ENCODE results near the gene ZNF672. TPM values are rescaled to one million over a fixed set of nuclear protein-coding genes. Genes with fewer than 3 reads are reported as not detected.

Gene ZNF672
- total and polyA plus RNA-seq, 2 of the 4 experiments (the other 2 are of a cell fraction) = 6.6 to 12.6 TPM

DNA sequence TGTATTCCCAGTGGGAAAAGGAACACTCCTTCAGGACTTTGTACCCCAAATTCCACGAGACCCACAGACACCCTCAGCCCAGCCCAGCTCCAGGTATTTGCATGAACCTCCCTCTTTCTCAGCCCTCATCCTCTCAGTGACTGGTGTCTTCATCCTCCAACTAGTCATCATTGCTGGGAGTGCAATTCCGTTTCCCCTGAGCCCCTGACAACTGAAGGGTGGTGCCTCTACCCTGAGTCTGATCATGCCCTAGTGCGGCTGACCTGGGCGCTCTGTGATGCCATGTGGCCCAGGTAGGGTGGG lies 24.6 kb downstream of the ZNF672 start:
- peak overlapping the region; percentile 69 to 85; a peak in 3 of 4 replicates for H4K8ac ChIP-seq (ENCODE audit: low read depth in 2 of 2, low read length in 2 of 2)
- no peak overlapping the region; the same call in 1 of the 2 replicates for H2BK120ac ChIP-seq (ENCODE audit: low read depth, low read length)
- H3K9me3 ChIP-seq (ENCODE audit: control insufficient read depth, insufficient read depth, low read length) = no peaks in the 10 kb centered on the region
- peak overlapping the region; percentile 28; the same call in 1 of the 2 replicates for H2AK5ac ChIP-seq (ENCODE audit: low read depth, low read length)
- H3K27ac ChIP-seq (ENCODE audit: insufficient read depth, low read length) = no peak overlapping the region; the same call in 1 of the 2 replicates
- no peak overlapping the region for H3K18ac ChIP-seq (ENCODE audit: low read depth, low read length)
- ChIA-PET POLR2A (ENCODE audit: unreplicated experiment) (no interaction called here), CTCF (no interaction called here)
- H4K5ac ChIP-seq (ENCODE audit: low read depth, low read length) = peak overlapping the region; percentile 42; the same call in 1 of the 2 replicates
- TF ChIP-seq, protein P1, sequence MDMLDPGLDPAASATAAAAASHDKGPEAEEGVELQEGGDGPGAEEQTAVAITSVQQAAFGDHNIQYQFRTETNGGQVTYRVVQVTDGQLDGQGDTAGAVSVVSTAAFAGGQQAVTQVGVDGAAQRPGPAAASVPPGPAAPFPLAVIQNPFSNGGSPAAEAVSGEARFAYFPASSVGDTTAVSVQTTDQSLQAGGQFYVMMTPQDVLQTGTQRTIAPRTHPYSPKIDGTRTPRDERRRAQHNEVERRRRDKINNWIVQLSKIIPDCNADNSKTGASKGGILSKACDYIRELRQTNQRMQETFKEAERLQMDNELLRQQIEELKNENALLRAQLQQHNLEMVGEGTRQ (IDR thresholded peaks at IDR 0.05; ENCODE audit: low read depth, low read length) = no peak
- TF ChIP-seq MAZ (IDR thresholded peaks at IDR 0.05; ENCODE audit: borderline replicate concordance, low read depth, low read length) = no peak
- no peak for TF ChIP-seq RCOR1 (IDR thresholded peaks at IDR 0.05; ENCODE audit: insufficient replicate concordance, low read length)
- no peak for TF ChIP-seq POLR2A (IDR thresholded peaks at IDR 0.05; ENCODE audit: low read depth, low read length)
- no peak for TF ChIP-seq MXI1 (IDR thresholded peaks at IDR 0.05; ENCODE audit: borderline replicate concordance, low read depth, low read length)
- H2BK5ac ChIP-seq (ENCODE audit: low read depth, low read length, poor library complexity, severe bottlenecking) = no peak overlapping the region
- H4K20me1 ChIP-seq (ENCODE audit: insufficient read depth, low read length) = no peaks in the 10 kb centered on the region
- H3K9ac ChIP-seq (ENCODE audit: low read depth, low read length) = peak overlapping the region; percentile 23; the same call in 1 of the 2 replicates
- H4K91ac ChIP-seq (ENCODE audit: insufficient read depth, low read depth, low read length) = peak overlapping the region; percentile 48
- no peaks in the 10 kb centered on the region for H3K27me3 ChIP-seq (ENCODE audit: control insufficient read depth, insufficient read depth, low read length)
- in situ Hi-C loops (cut with MboI; ENCODE audit: low sequenced_read_pairs) (no loop called here), dilution Hi-C loops (cut with HindIII; ENCODE audit: low sequenced_read_pairs, unreplicated experiment) (no loop called here), intact Hi-C loops (cut with micrococcal nuclease) (no loop called here)
- H2BK20ac ChIP-seq (ENCODE audit: low read depth, low read length) = peak overlapping the region; percentile 25; the same call in 1 of the 2 replicates
- H3K4me3 ChIP-seq (ENCODE audit: insufficient read depth, low read depth, low read length) = peak overlapping the region; percentile 62
- H3K9me1 ChIP-seq (ENCODE audit: insufficient read depth, low read length) = peaks cover 11% of the 10 kb centered on the region; the same call in 1 of the 2 replicates
- H3K4me1 ChIP-seq (ENCODE audit: control insufficient read depth, insufficient read depth, low read length) = peaks cover 15% of the 10 kb centered on the region
- ATAC-seq (ENCODE audit: low read depth) (no peak), DNase-seq (no peak)
- peak overlapping the region; percentile 81; the same call in 1 of the 2 replicates for H3K14ac ChIP-seq (replicated peaks; ENCODE audit: low read depth, low read length)
- H3K36me3 ChIP-seq (ENCODE audit: control insufficient read depth, insufficient read depth, low read length) = no peaks in the 10 kb centered on the region
- no TSS peak for BruUV-seq (replicated peaks)
- peak overlapping the region; percentile 78 for H2AK9ac ChIP-seq (replicated peaks; ENCODE audit: low read depth, low read length, poor library complexity)
- no peak overlapping the region for H3K56ac ChIP-seq (ENCODE audit: extremely low read depth, insufficient read depth, low read length)
- H3K23ac ChIP-seq (ENCODE audit: low read depth, low read length) = peak overlapping the region; percentile 69; the same call in 1 of the 2 replicates
- H2BK15ac ChIP-seq (ENCODE audit: low read depth, low read length) = no peak overlapping the region
- peak overlapping the region; percentile 84 for H3K4ac ChIP-seq (ENCODE audit: low read depth, low read length)
- peak overlapping the region; percentile 99 for H2AFZ ChIP-seq (replicated peaks; ENCODE audit: low read length, poor library complexity)
- H3K4me2 ChIP-seq (ENCODE audit: low read depth, low read length) = peak overlapping the region; percentile 86
- WGBS, 2 experiments (ENCODE audit: extremely low coverage in 2 of 2, insufficient read length in 1 of 2) = 20% methylated on average over 1 of the region's 4 CpGs; no CpG with 5 or more reads in 1 of the 2 experiments
- H3K79me1 ChIP-seq (ENCODE audit: low read depth in 1 of 2, low read length in 2 of 2) = peaks cover 10 to 13% of the 10 kb centered on the region in 2 experiments; a peak in 3 of 4 replicates

Measured in IMR-90 (cell line).